ENCODE data around the gene DGKZ. TPM values are rescaled to one million over a fixed set of nuclear protein-coding genes. Genes with fewer than 3 reads are reported as not detected.

DGKZ gene
- total RNA-seq, 1 donor from 2014 or later: 69.6 TPM

GRCh38 chr11:46363031-46363407, 15.8 kb downstream of the DGKZ start:
- Histone ChIP-seq H3K4me3 (ENCODE audit: low read depth, low read length) (no peak overlapping the region), H3K27me3 (ENCODE audit: control insufficient read depth, insufficient read depth, low read length) (no peaks in the 10 kb centered on the region), H3K36me3 (ENCODE audit: control insufficient read depth, insufficient read depth, low read length) (no peaks in the 10 kb centered on the region)
- TF ChIP-seq, protein P1, sequence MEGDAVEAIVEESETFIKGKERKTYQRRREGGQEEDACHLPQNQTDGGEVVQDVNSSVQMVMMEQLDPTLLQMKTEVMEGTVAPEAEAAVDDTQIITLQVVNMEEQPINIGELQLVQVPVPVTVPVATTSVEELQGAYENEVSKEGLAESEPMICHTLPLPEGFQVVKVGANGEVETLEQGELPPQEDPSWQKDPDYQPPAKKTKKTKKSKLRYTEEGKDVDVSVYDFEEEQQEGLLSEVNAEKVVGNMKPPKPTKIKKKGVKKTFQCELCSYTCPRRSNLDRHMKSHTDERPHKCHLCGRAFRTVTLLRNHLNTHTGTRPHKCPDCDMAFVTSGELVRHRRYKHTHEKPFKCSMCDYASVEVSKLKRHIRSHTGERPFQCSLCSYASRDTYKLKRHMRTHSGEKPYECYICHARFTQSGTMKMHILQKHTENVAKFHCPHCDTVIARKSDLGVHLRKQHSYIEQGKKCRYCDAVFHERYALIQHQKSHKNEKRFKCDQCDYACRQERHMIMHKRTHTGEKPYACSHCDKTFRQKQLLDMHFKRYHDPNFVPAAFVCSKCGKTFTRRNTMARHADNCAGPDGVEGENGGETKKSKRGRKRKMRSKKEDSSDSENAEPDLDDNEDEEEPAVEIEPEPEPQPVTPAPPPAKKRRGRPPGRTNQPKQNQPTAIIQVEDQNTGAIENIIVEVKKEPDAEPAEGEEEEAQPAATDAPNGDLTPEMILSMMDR (IDR thresholded peaks at IDR 0.05; ENCODE audit: insufficient read depth, low read length, poor library complexity, severe bottlenecking): no peak
- DNase-seq (ENCODE audit: low read depth): peak; percentile 55

DNA sequence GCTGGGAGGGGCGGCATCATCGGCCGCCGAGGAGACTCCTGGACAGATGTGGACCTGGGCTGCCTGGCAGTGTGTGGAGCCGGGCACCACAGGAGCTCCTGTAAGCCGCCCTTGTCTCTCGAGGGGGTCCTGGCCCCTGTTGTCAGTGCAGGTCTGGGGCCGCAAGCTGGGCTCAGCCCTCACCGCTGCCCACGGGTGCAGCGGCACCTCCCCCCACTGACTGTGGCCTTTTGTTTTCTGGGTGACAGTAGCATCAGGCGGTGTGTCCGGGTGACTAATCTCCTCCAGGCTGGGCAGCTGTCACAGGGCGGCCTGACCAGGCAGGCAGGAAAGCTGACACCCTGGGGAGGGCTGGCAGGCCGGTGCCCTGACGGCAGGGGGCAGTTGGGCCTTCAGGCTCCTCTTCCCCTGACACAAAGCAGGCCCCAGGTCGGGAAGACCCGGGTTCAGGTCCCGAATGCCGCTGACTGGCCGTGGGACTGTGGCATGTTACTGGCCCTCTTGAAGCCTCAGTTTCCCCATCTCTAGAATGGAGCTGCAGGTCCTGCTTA, 16.3 kb downstream of the DGKZ start:
- no peaks in the 10 kb centered on the region for H3K36me3 ChIP-seq (ENCODE audit: control insufficient read depth, insufficient read depth, low read length)
- DNase-seq (ENCODE audit: low read depth): peak; percentile 45

GRCh38 chr11:46364056-46364455, 16.8 kb downstream of the DGKZ start:
- DNase-seq (ENCODE audit: low read depth): no peak
- no peak overlapping the region for H3K4me3 ChIP-seq (ENCODE audit: low read depth, low read length)
- TF ChIP-seq, protein P1 (IDR thresholded peaks at IDR 0.05; ENCODE audit: insufficient read depth, low read length, poor library complexity, severe bottlenecking): no peak
- H3K36me3 ChIP-seq (ENCODE audit: control insufficient read depth, insufficient read depth, low read length): peaks cover under 1% of the 10 kb centered on the region
- no peaks in the 10 kb centered on the region for H3K27me3 ChIP-seq (ENCODE audit: control insufficient read depth, insufficient read depth, low read length)

More for the DNA sequence above, 16.3 kb downstream of the DGKZ start:
- H3K27me3 ChIP-seq (ENCODE audit: control insufficient read depth, insufficient read depth, low read length): no peaks in the 10 kb centered on the region
- TF ChIP-seq, protein P1 (IDR thresholded peaks at IDR 0.05; ENCODE audit: insufficient read depth, low read length, poor library complexity, severe bottlenecking): peak; percentile 43
- H3K4me3 ChIP-seq (ENCODE audit: low read depth, low read length): no peak overlapping the region

GRCh38 chr11:46364791-46365190, 17.5 kb downstream of the DGKZ start:
- TF ChIP-seq, protein P1 (IDR thresholded peaks at IDR 0.05; ENCODE audit: insufficient read depth, low read length, poor library complexity, severe bottlenecking): no peak
- Histone ChIP-seq H3K36me3 (ENCODE audit: control insufficient read depth, insufficient read depth, low read length) (peaks cover 1% of the 10 kb centered on the region), H3K27me3 (ENCODE audit: control insufficient read depth, insufficient read depth, low read length) (no peaks in the 10 kb centered on the region), H3K4me3 (ENCODE audit: low read depth, low read length) (no peak overlapping the region)
- DNase-seq (ENCODE audit: low read depth): no peak

- TF ChIP-seq, protein P1 (IDR thresholded peaks at IDR 0.05; ENCODE audit: insufficient read depth, low read length, poor library complexity, severe bottlenecking): no peak
- Histone ChIP-seq H3K36me3 (ENCODE audit: control insufficient read depth, insufficient read depth, low read length) (peaks cover 1% of the 10 kb centered on the region), H3K27me3 (ENCODE audit: control insufficient read depth, insufficient read depth, low read length) (no peaks in the 10 kb centered on the region), H3K4me3 (ENCODE audit: low read depth, low read length) (no peak overlapping the region)
- no peak for DNase-seq (ENCODE audit: low read depth)
Measured at GRCh38 chr11:46366260-46366659, 19.0 kb downstream of the DGKZ start.

- H3K4me3 ChIP-seq (ENCODE audit: low read depth, low read length): no peak overlapping the region
- no peaks in the 10 kb centered on the region for H3K27me3 ChIP-seq (ENCODE audit: control insufficient read depth, insufficient read depth, low read length)
- TF ChIP-seq, protein P1 (IDR thresholded peaks at IDR 0.05; ENCODE audit: insufficient read depth, low read length, poor library complexity, severe bottlenecking): no peak
- no peak for DNase-seq (ENCODE audit: low read depth)
- H3K36me3 ChIP-seq (ENCODE audit: control insufficient read depth, insufficient read depth, low read length): peaks cover 1% of the 10 kb centered on the region
Measured at GRCh38 chr11:46366661-46367161, 19.4 kb downstream of the DGKZ start.
